A673 (cell line): Measurements from ENCODE around the gene ACSL1.

Experiments used
- CTCF ChIP-seq: fragments of 300-800, 200-600 bp; sonication (generic); conservative IDR thresholded peaks from 2 replicates; pipeline ENCODE4 v1.5.1; 2017; ENCODE audit warnings: low read depth, mild to moderate bottlenecking, antibody characterized with exemption, low read length, moderate library complexity, mixed read lengths
- EZH2 ChIP-seq: fragments of 200-600 bp; sonication (generic); IDR thresholded peaks from 2 replicates; pipeline ENCODE4 v1.6.1; 2017; ENCODE audit warnings: borderline replicate concordance, low read depth, mild to moderate bottlenecking, mixed read lengths, antibody characterized with exemption, low read length; ENCODE audit not compliant: poor library complexity, severe bottlenecking

GRCh38 chr4:184823014-184823413, 2.8 kb downstream of the ACSL1 start:
- TF ChIP-seq CTCF (no peak), EZH2 (no peak)
